Measurements from ENCODE around the gene ZNF341. TPM values are rescaled to one million over a fixed set of nuclear protein-coding genes. Genes with fewer than 3 reads are reported as not detected.

ZNF341 gene
- total and polyA plus RNA-seq, 2 of the 8 experiments (the other 6 are each of a cell fraction or from before 2014, with no cell fraction given), result 5.8 to 6.4 TPM

DNA sequence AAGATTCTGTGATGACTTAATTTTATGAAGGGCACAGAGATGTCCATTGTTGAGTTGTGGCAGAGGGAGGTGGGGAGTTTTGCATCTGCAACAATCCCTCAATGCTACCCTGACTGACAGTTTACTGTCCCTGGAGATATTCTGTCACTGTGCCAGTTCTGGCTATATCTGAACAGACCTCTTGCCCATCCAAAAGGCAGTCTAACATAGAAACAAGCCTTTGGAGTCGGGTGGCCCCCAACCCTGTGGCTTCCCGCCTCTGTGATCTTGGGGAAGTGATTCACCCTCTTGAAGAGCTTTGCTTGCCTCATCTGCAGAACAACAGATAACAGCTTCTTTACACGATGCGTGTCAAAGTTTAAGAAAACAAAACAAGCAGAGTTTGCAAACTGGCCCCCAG lies 41.8 kb upstream of the ZNF341 start:
- no peak overlapping the region for H2BK20ac ChIP-seq (ENCODE audit: low read length)
- TF ChIP-seq POU5F1 (IDR thresholded peaks at IDR 0.05; ENCODE audit: low read depth, low read length), result no peak
- H2AFZ ChIP-seq (ENCODE audit: low read length), result no peak overlapping the region
- no peak overlapping the region for H2BK15ac ChIP-seq (ENCODE audit: low read length)
- DNase-seq (ENCODE audit: low read depth in 1 of 2, low spot score in 2 of 2), result no peak
- peaks cover 0 to 27% (median 19%) of the 10 kb centered on the region in 4 experiments; a peak in 6 of 7 replicates for H3K4me1 ChIP-seq (replicated peaks in 1 of 4; ENCODE audit: control insufficient read depth in 3 of 4, insufficient read depth in 4 of 4, low read length in 3 of 4)
- FAIRE-seq, result no peak
- POLR2A ChIA-PET (ENCODE audit: partially characterized antibody), result interaction anchor here (0.8 to 2.8 kb wide), 3 partner anchors 10 to 15 kb away, joined by 3 to 10 read pairs (median 4); partner anchors contain the start of gene NECAB3
- no peak overlapping the region; the same call in 1 of the 2 replicates for H2AK5ac ChIP-seq (ENCODE audit: low read depth, low read length)
- H3K4me2 ChIP-seq (ENCODE audit: insufficient read depth in 1 of 2, low read depth in 2 of 2, low read length in 2 of 2), result no peak overlapping the region
- H3K23ac ChIP-seq (ENCODE audit: insufficient read length), result no peak overlapping the region
- H2BK12ac ChIP-seq (ENCODE audit: low read depth, low read length), result no peak overlapping the region
- H3K27me3 ChIP-seq (replicated peaks in 1 of 4; ENCODE audit: control insufficient read depth in 3 of 4, extremely low read depth in 1 of 4, insufficient read depth in 3 of 4, low read length in 3 of 4), result peaks cover 0 to 9% (median 2%) of the 10 kb centered on the region in 4 experiments; a peak in 4 of 7 replicates
- 58% methylated on average over 4 of the region's 4 CpGs; no CpG with 5 or more reads in 1 of the 2 experiments for WGBS, 2 experiments (ENCODE audit: extremely low coverage in 1 of 2, insufficient coverage in 1 of 2, insufficient read length in 1 of 2, insufficient replicate concordance in 2 of 2, low coverage in 1 of 2, low lambda C conversion rate in 2 of 2, missing lambda C conversion rate in 1 of 2)
- H4K5ac ChIP-seq (ENCODE audit: insufficient read length, low read depth, low read length), result no peak overlapping the region
- no peak overlapping the region for H3K14ac ChIP-seq (ENCODE audit: insufficient read length)
- H2BK5ac ChIP-seq (ENCODE audit: low read depth, low read length), result no peak overlapping the region
- H3K79me1 ChIP-seq (ENCODE audit: low read depth, low read length), result peaks cover 5% of the 10 kb centered on the region; the same call in 1 of the 2 replicates
- no peaks in the 10 kb centered on the region for H3K36me3 ChIP-seq (ENCODE audit: control insufficient read depth in 2 of 4, insufficient read depth in 4 of 4, low read length in 3 of 4)
- no peak overlapping the region for H4K91ac ChIP-seq (replicated peaks; ENCODE audit: insufficient read length, low read length)
- H3K23me2 ChIP-seq (ENCODE audit: low read depth, low read length), result peaks cover 7% of the 10 kb centered on the region
- H3K56ac ChIP-seq (replicated peaks; ENCODE audit: insufficient read length, low read depth, low read length), result no peak overlapping the region
- CTCF ChIA-PET (ENCODE audit: partially characterized antibody), result interaction anchor here (1.4 kb wide), 1 partner anchor 15 kb away, joined by 4 read pairs; no protein-coding TSS in a partner anchor
- no peak overlapping the region for H3K18ac ChIP-seq (ENCODE audit: extremely low read depth, low read length)
- no peak overlapping the region; the same call in 1 of the 2 replicates for H4K8ac ChIP-seq (ENCODE audit: extremely low read depth, insufficient read depth, low read length)
- H3K79me2 ChIP-seq (ENCODE audit: control insufficient read depth in 1 of 2, insufficient read depth in 2 of 2, low read length in 2 of 2), result peaks cover 0 to 7% of the 10 kb centered on the region in 2 experiments; a peak in 2 of 4 replicates
- no peak overlapping the region for H3K27ac ChIP-seq (ENCODE audit: low read depth, low read length)
- H3K9ac ChIP-seq (replicated peaks in 1 of 4; ENCODE audit: extremely low read depth in 1 of 4, low read depth in 3 of 4, low read length in 3 of 4), result no peak overlapping the region
- H2BK120ac ChIP-seq (replicated peaks; ENCODE audit: low read depth, low read length), result no peak overlapping the region
- no peak overlapping the region for H3K4me3 ChIP-seq (ENCODE audit: extremely low read depth in 1 of 4, insufficient read depth in 2 of 4, low read depth in 3 of 4, low read length in 4 of 4)
- no peaks in the 10 kb centered on the region for H3K9me3 ChIP-seq (ENCODE audit: insufficient read depth in 2 of 2, low read depth in 1 of 2, low read length in 1 of 2)
- H4K20me1 ChIP-seq (replicated peaks in 1 of 2; ENCODE audit: control insufficient read depth in 1 of 2, insufficient read depth in 2 of 2, low read length in 2 of 2), result peaks cover 0 to 5% of the 10 kb centered on the region in 2 experiments
- H3K4ac ChIP-seq (replicated peaks; ENCODE audit: insufficient read length, low read depth, low read length), result no peak overlapping the region

Data from H1 (cell line).